AG04450 (cell line): ENCODE data around the gene SMOC1. TPM values are rescaled to one million over a fixed set of nuclear protein-coding genes. Genes with fewer than 3 reads are reported as not detected.

Source experiments
- CTCF ChIA-PET: fragments of 300-600, 350-600 bp; formaldehyde crosslinking; extraction: SDS; loops from one replicate; lab custom pipeline; 2022; ENCODE audit warnings: antibody characterized with exemption, inconsistent platforms; lab: Charles Lee
- POLR2A ChIA-PET: fragments of 350-600 bp; formaldehyde crosslinking; extraction: SDS; loops from one replicate; lab custom pipeline; 2021; ENCODE audit warnings: antibody characterized with exemption, inconsistent platforms; lab: Yijun Ruan, JAX
- DNase-seq: peaks from one replicate; pipeline ENCODE4 v3.0.0-alpha.2; 2011; ENCODE audit warnings: low read depth, low spot score
- H3K27ac ChIP-seq: one replicate; pipeline ENCODE4 v1.5.1; 2012; ENCODE audit warnings: low read depth, low read length, control low read depth
- H3K27me3 ChIP-seq: one replicate; pipeline ENCODE4 v1.6.0; 2012; ENCODE audit warnings: low read length; ENCODE audit not compliant: control insufficient read depth, insufficient read depth
- H3K4me3 ChIP-seq: 2 replicates; pipeline ENCODE4 v1.5.1; 2011; ENCODE audit warnings: mild to moderate bottlenecking, low read depth, low read length, control low read depth
- H3K9me3 ChIP-seq: 2 replicates; pipeline ENCODE4 v1.5.1; 2012; ENCODE audit warnings: low read length; ENCODE audit not compliant: control insufficient read depth, insufficient read depth
- CTCF ChIP-seq: IDR thresholded peaks from 2 replicates; pipeline ENCODE4 v1.5.1; 2011; ENCODE audit warnings: low read depth, low read length, control low read depth, inconsistent platforms
- polyA plus RNA-seq: library from polyadenylated mRNA; depleted of rRNA; stranded (reverse); fragments of >200 nt; gene quantifications from 2 replicates; pipeline ENCODE4 v1.2.3, GENCODE V29; 2011

Gene SMOC1
- polyA plus RNA-seq, 1 experiment = 19.2 TPM

GRCh38 chr14:69941768-69942742 lies 62.8 kb downstream of the SMOC1 start:
- no peak overlapping the region for H3K27ac ChIP-seq
- no peaks in the 10 kb centered on the region for H3K27me3 ChIP-seq
- CTCF ChIA-PET = interaction anchor here (1.4 kb wide), 1 partner anchor 17 kb away, joined by 3 read pairs; no protein-coding TSS in a partner anchor
- TF ChIP-seq CTCF = no peak
- H3K4me3 ChIP-seq = no peak overlapping the region
- peaks cover 3% of the 10 kb centered on the region; the same call in 1 of the 2 replicates for H3K9me3 ChIP-seq
- DNase-seq = no peak
- POLR2A ChIA-PET = no interaction called here

GRCh38 chr14:69943084-69943780 lies 64.0 kb downstream of the SMOC1 start:
- Histone ChIP-seq H3K27ac (no peak overlapping the region), H3K27me3 (no peaks in the 10 kb centered on the region), H3K4me3 (no peak overlapping the region), H3K9me3 (peaks cover 3% of the 10 kb centered on the region; the same call in 1 of the 2 replicates)
- no peak for TF ChIP-seq CTCF
- DNase-seq = no peak
- ChIA-PET CTCF (interaction anchor here (0.6 to 1.1 kb wide), 2 partner anchors 85 to 770 kb away, joined by 3 read pairs; no protein-coding TSS in a partner anchor), POLR2A (no interaction called here)

GRCh38 chr14:69945347-69945746 lies 66.1 kb downstream of the SMOC1 start:
- no peak for DNase-seq
- Histone ChIP-seq H3K9me3 (peaks cover 3% of the 10 kb centered on the region), H3K4me3 (no peak overlapping the region), H3K27me3 (no peaks in the 10 kb centered on the region), H3K27ac (no peak overlapping the region)
- ChIA-PET POLR2A (no interaction called here), CTCF (interaction anchor here (0.6 kb wide), 1 partner anchor 56 kb away, joined by 7 read pairs; no protein-coding TSS in a partner anchor)
- no peak for TF ChIP-seq CTCF

GRCh38 chr14:69945912-69946311 lies 66.7 kb downstream of the SMOC1 start:
- H3K27me3 ChIP-seq = no peaks in the 10 kb centered on the region
- CTCF ChIA-PET = no interaction called here
- POLR2A ChIA-PET = no interaction called here

More at GRCh38 chr14:69945912-69946311, 66.7 kb downstream of the SMOC1 start:
- no peak for DNase-seq
- Histone ChIP-seq H3K4me3 (no peak overlapping the region), H3K27ac (no peak overlapping the region), H3K9me3 (peaks cover 3% of the 10 kb centered on the region)
- no peak for TF ChIP-seq CTCF
